ENCODE results near the gene SNTA1. TPM values are rescaled to one million over a fixed set of nuclear protein-coding genes. Genes with fewer than 3 reads are reported as not detected.
"Not testable (repeated sequence)": the region's sequence is repeated elsewhere in the genome, so short reads cannot be mapped to it uniquely, and the experiment has no call there.

The SNTA1 gene
- total RNA-seq, 4 donors from 2014 or later, result 24.1 to 51.6 (median 42.3) TPM

- intact Hi-C loops (cut with DNase I), result no loop called here
- WGBS, result 8% methylated on average over 8 of the region's 45 CpGs
- no peak for DNase-seq (ENCODE audit: extremely low spot score)
Measured at GRCh38 chr20:33443006-33443511, 504 bp downstream of the SNTA1 start.

GRCh38 chr20:33442136-33443005 lies 1.2 kb downstream of the SNTA1 start:
- no peak for DNase-seq (ENCODE audit: extremely low spot score)
- Histone ChIP-seq H3K4me1 (peaks cover 16 to 51% (median 37%) of the 10 kb centered on the region in 4 donors), H3K9me3 (no peaks in the 10 kb centered on the region), H3K27me3 (no peaks in the 10 kb centered on the region), H3K36me3 (no peaks in the 10 kb centered on the region), H3K27ac (replicated peaks in 1 of 4) (peak overlapping the region; percentile 86 to 90 (median 88)), H3K4me3 (peak overlapping the region; percentile 75 to 93 (median 82))
- WGBS, result 67% methylated on average over 9 of the region's 9 CpGs
- intact Hi-C loops (cut with DNase I), result no loop called here
- TF ChIP-seq POLR2AphosphoS5 (IDR thresholded peaks at IDR 0.05) (no peak), EP300 (IDR thresholded peaks at IDR 0.05) (no peak)

More at GRCh38 chr20:33443006-33443511, 504 bp downstream of the SNTA1 start:
- Histone ChIP-seq H3K4me3 (peak overlapping the region; percentile 75 to 93 (median 82)), H3K4me1 (peaks cover 10 to 44% (median 31%) of the 10 kb centered on the region in 4 donors), H3K27ac (replicated peaks in 1 of 4) (peak overlapping the region; percentile 86 to 90 (median 88)), H3K27me3 (no peaks in the 10 kb centered on the region), H3K9me3 (no peaks in the 10 kb centered on the region), H3K36me3 (no peaks in the 10 kb centered on the region)
- TF ChIP-seq EP300 (IDR thresholded peaks at IDR 0.05) (no peak), POLR2A (IDR thresholded peaks at IDR 0.05; ENCODE audit: low read depth) (no peak), POLR2AphosphoS5 (IDR thresholded peaks at IDR 0.05) (no peak), CTCF (IDR thresholded peaks at IDR 0.05) (no peak)

- TF ChIP-seq POLR2A (IDR thresholded peaks at IDR 0.05; ENCODE audit: low read depth) (no peak), CTCF (IDR thresholded peaks at IDR 0.05) (no peak), EP300 (IDR thresholded peaks at IDR 0.05) (no peak), POLR2AphosphoS5 (IDR thresholded peaks at IDR 0.05) (no peak)
- Histone ChIP-seq H3K27ac (replicated peaks in 1 of 4) (peak overlapping the region in 2 of 4 donors; percentile 17 to 87), H3K4me3 (no peak overlapping the region), H3K9me3 (no peaks in the 10 kb centered on the region), H3K27me3 (no peaks in the 10 kb centered on the region), H3K36me3 (peaks cover 0 to under 1% (median 0%) of the 10 kb centered on the region in 4 donors), H3K4me1 (peaks cover 23 to 51% (median 39%) of the 10 kb centered on the region in 4 donors)
- DNase-seq (ENCODE audit: extremely low spot score), result no peak
- WGBS, result 83% methylated on average over 7 of the region's 7 CpGs
- intact Hi-C loops (cut with DNase I), result no loop called here
Measured at GRCh38 chr20:33441142-33441955, 2.2 kb downstream of the SNTA1 start.

GRCh38 chr20:33440562-33440961 lies 3.0 kb downstream of the SNTA1 start:
- H3K36me3 ChIP-seq; H3K27me3 ChIP-seq; H3K9me3 ChIP-seq; DNase-seq (ENCODE audit: extremely low spot score); intact Hi-C loops (cut with DNase I); H3K4me3 ChIP-seq: not testable (repeated sequence)
- peaks cover 23 to 51% (median 39%) of the 10 kb centered on the region in 4 donors for H3K4me1 ChIP-seq
- H3K27ac ChIP-seq (replicated peaks in 1 of 4), result peak overlapping the region in 1 of 4 donors; percentile 87
- WGBS, result 93% methylated on average over 7 of the region's 7 CpGs

GRCh38 chr20:33438481-33438880 lies 5.1 kb downstream of the SNTA1 start:
- Histone ChIP-seq H3K27ac (replicated peaks in 1 of 4) (peak overlapping the region in 2 of 4 donors; percentile 20 to 31), H3K4me3 (no peak overlapping the region), H3K36me3 (peaks cover 0 to 16% (median 8%) of the 10 kb centered on the region in 4 donors), H3K27me3 (no peaks in the 10 kb centered on the region), H3K9me3 (no peaks in the 10 kb centered on the region), H3K4me1 (peaks cover 30 to 43% (median 35%) of the 10 kb centered on the region in 4 donors)
- intact Hi-C loops (cut with DNase I), result no loop called here
- TF ChIP-seq CTCF (IDR thresholded peaks at IDR 0.05) (no peak), POLR2AphosphoS5 (IDR thresholded peaks at IDR 0.05) (no peak), EP300 (IDR thresholded peaks at IDR 0.05) (no peak), POLR2A (IDR thresholded peaks at IDR 0.05; ENCODE audit: low read depth) (no peak)
- 89% methylated on average over 2 of the region's 2 CpGs for WGBS
- DNase-seq (ENCODE audit: extremely low spot score), result no peak
